ENCODE data around the gene AMH. TPM values are rescaled to one million over a fixed set of nuclear protein-coding genes. Genes with fewer than 3 reads are reported as not detected.

The AMH gene
- total RNA-seq, 1 experiment from 2014 or later: 11.2 TPM

DNA sequence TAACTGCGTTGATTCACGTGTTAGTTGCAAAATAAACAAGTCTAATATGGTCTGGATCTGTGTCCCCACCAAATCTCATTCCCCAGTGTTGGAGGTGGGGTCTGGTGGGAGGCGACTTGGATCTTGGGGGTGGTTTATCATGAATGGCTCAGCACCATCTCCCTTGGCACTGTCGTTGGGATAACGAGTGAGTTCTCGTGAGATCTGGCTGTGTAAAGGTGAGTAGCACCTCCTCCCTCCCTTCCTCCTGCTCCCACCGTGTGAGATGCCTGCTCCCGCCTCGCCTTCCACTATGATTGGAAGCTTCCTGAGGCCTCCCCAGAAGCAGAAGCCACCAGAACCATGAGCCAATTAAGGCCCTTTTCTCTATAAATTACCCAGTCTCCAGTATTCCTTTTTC lies 28.0 kb downstream of the AMH start (continued):
- TF ChIP-seq, protein P1, sequence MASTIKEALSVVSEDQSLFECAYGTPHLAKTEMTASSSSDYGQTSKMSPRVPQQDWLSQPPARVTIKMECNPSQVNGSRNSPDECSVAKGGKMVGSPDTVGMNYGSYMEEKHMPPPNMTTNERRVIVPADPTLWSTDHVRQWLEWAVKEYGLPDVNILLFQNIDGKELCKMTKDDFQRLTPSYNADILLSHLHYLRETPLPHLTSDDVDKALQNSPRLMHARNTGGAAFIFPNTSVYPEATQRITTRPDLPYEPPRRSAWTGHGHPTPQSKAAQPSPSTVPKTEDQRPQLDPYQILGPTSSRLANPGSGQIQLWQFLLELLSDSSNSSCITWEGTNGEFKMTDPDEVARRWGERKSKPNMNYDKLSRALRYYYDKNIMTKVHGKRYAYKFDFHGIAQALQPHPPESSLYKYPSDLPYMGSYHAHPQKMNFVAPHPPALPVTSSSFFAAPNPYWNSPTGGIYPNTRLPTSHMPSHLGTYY (CRISPR knock-in tag; IDR thresholded peaks at IDR 0.05): no peak
- TF ChIP-seq, protein P2, sequence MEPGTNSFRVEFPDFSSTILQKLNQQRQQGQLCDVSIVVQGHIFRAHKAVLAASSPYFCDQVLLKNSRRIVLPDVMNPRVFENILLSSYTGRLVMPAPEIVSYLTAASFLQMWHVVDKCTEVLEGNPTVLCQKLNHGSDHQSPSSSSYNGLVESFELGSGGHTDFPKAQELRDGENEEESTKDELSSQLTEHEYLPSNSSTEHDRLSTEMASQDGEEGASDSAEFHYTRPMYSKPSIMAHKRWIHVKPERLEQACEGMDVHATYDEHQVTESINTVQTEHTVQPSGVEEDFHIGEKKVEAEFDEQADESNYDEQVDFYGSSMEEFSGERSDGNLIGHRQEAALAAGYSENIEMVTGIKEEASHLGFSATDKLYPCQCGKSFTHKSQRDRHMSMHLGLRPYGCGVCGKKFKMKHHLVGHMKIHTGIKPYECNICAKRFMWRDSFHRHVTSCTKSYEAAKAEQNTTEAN (CRISPR knock-in tag; IDR thresholded peaks at IDR 0.05): no peak
- TF ChIP-seq ATF1 (CRISPR knock-in tag; IDR thresholded peaks at IDR 0.05): no peak
- no peak for TF ChIP-seq ZNF219 (CRISPR knock-in tag; IDR thresholded peaks at IDR 0.05; ENCODE audit: borderline replicate concordance)

DNA sequence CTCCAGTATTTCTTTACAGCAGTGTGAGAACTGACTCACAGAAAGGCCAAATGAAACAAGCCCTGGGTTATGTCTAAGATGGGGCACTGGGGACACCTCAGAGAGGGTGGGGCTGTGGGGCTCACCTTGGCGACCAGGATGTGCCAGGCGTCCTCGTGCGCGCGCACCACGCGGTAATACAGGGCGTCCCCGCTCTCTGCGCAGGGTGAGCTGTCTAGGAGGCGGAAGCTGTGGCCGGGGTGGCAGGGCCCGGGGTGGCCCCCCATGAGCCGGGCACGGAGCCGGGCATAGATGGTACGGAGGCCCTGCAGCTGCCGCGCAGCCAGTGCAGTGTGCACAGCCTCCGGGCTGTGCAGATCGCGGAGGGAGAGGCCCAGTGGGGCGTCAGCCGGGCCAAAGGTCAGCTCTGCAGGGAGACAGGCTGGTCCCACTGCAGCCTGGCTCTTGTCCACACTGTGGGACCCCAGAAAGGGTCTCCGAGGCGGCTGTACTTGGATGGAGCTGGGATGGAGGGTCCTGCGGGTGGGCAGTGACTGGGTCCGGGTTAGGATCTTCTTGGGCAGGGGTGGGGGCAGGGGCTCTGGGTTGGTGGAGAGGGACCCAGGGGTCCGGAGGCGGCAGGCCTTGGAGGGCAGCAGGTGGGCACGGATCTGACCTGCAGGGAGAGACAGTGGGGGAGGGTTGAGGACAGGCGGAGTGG lies 29.5 kb downstream of the AMH start:
- DNase-seq (ENCODE audit: low spot score) (peak; percentile 12), ATAC-seq (no peak)
- Mint-ChIP-seq H3K36me3 (no peaks in the 10 kb centered on the region), H3K4me1 (peaks cover 12% of the 10 kb centered on the region), H3K4me3 (no peak overlapping the region), H3K27me3 (ENCODE audit: low read depth) (peaks cover 8% of the 10 kb centered on the region), H3K9me3 (no peaks in the 10 kb centered on the region), H3K27ac (no peak overlapping the region)
- ChIA-PET CTCF (interaction anchor here (1.2 to 4.4 kb wide), 2 partner anchors 25 to 37 kb away, joined by 5 to 23 read pairs; no protein-coding TSS in a partner anchor), POLR2A (interaction anchor here (0.6 kb wide), 1 partner anchor 24 kb away, joined by 4 read pairs; no protein-coding TSS in a partner anchor)
- TF ChIP-seq, protein P3, sequence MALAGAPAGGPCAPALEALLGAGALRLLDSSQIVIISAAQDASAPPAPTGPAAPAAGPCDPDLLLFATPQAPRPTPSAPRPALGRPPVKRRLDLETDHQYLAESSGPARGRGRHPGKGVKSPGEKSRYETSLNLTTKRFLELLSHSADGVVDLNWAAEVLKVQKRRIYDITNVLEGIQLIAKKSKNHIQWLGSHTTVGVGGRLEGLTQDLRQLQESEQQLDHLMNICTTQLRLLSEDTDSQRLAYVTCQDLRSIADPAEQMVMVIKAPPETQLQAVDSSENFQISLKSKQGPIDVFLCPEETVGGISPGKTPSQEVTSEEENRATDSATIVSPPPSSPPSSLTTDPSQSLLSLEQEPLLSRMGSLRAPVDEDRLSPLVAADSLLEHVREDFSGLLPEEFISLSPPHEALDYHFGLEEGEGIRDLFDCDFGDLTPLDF (CRISPR knock-in tag; IDR thresholded peaks at IDR 0.05): no peak
- no peak for TF ChIP-seq ZNF396 (CRISPR knock-in tag; IDR thresholded peaks at IDR 0.05; ENCODE audit: borderline replicate concordance)
- TF ChIP-seq, protein P4, sequence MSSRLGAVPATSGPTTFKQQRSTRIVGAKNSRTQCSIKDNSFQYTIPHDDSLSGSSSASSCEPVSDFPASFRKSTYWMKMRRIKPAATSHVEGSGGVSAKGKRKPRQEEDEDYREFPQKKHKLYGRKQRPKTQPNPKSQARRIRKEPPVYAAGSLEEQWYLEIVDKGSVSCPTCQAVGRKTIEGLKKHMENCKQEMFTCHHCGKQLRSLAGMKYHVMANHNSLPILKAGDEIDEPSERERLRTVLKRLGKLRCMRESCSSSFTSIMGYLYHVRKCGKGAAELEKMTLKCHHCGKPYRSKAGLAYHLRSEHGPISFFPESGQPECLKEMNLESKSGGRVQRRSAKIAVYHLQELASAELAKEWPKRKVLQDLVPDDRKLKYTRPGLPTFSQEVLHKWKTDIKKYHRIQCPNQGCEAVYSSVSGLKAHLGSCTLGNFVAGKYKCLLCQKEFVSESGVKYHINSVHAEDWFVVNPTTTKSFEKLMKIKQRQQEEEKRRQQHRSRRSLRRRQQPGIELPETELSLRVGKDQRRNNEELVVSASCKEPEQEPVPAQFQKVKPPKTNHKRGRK (CRISPR knock-in tag; IDR thresholded peaks at IDR 0.05; ENCODE audit: borderline replicate concordance): no peak
- no peak for TF ChIP-seq FOXP1 (CRISPR knock-in tag; IDR thresholded peaks at IDR 0.05; ENCODE audit: borderline replicate concordance)
- TF ChIP-seq HMGA2 (CRISPR knock-in tag; IDR thresholded peaks at IDR 0.05): no peak
- TF ChIP-seq, protein P5, sequence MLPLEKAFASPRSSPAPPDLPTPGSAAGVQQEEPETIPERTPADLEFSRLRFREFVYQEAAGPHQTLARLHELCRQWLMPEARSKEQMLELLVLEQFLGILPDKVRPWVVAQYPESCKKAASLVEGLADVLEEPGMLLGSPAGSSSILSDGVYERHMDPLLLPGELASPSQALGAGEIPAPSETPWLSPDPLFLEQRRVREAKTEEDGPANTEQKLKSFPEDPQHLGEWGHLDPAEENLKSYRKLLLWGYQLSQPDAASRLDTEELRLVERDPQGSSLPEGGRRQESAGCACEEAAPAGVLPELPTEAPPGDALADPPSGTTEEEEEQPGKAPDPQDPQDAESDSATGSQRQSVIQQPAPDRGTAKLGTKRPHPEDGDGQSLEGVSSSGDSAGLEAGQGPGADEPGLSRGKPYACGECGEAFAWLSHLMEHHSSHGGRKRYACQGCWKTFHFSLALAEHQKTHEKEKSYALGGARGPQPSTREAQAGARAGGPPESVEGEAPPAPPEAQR (CRISPR knock-in tag; IDR thresholded peaks at IDR 0.05): no peak
- no peak for TF ChIP-seq OVOL2 (CRISPR knock-in tag; IDR thresholded peaks at IDR 0.05; ENCODE audit: borderline replicate concordance)
- no peak for TF ChIP-seq SOX15 (CRISPR knock-in tag; IDR thresholded peaks at IDR 0.05)
- TF ChIP-seq, protein P6, sequence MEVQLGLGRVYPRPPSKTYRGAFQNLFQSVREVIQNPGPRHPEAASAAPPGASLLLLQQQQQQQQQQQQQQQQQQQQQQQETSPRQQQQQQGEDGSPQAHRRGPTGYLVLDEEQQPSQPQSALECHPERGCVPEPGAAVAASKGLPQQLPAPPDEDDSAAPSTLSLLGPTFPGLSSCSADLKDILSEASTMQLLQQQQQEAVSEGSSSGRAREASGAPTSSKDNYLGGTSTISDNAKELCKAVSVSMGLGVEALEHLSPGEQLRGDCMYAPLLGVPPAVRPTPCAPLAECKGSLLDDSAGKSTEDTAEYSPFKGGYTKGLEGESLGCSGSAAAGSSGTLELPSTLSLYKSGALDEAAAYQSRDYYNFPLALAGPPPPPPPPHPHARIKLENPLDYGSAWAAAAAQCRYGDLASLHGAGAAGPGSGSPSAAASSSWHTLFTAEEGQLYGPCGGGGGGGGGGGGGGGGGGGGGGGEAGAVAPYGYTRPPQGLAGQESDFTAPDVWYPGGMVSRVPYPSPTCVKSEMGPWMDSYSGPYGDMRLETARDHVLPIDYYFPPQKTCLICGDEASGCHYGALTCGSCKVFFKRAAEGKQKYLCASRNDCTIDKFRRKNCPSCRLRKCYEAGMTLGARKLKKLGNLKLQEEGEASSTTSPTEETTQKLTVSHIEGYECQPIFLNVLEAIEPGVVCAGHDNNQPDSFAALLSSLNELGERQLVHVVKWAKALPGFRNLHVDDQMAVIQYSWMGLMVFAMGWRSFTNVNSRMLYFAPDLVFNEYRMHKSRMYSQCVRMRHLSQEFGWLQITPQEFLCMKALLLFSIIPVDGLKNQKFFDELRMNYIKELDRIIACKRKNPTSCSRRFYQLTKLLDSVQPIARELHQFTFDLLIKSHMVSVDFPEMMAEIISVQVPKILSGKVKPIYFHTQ (CRISPR knock-in tag; IDR thresholded peaks at IDR 0.05): no peak
- TF ChIP-seq, protein P7, sequence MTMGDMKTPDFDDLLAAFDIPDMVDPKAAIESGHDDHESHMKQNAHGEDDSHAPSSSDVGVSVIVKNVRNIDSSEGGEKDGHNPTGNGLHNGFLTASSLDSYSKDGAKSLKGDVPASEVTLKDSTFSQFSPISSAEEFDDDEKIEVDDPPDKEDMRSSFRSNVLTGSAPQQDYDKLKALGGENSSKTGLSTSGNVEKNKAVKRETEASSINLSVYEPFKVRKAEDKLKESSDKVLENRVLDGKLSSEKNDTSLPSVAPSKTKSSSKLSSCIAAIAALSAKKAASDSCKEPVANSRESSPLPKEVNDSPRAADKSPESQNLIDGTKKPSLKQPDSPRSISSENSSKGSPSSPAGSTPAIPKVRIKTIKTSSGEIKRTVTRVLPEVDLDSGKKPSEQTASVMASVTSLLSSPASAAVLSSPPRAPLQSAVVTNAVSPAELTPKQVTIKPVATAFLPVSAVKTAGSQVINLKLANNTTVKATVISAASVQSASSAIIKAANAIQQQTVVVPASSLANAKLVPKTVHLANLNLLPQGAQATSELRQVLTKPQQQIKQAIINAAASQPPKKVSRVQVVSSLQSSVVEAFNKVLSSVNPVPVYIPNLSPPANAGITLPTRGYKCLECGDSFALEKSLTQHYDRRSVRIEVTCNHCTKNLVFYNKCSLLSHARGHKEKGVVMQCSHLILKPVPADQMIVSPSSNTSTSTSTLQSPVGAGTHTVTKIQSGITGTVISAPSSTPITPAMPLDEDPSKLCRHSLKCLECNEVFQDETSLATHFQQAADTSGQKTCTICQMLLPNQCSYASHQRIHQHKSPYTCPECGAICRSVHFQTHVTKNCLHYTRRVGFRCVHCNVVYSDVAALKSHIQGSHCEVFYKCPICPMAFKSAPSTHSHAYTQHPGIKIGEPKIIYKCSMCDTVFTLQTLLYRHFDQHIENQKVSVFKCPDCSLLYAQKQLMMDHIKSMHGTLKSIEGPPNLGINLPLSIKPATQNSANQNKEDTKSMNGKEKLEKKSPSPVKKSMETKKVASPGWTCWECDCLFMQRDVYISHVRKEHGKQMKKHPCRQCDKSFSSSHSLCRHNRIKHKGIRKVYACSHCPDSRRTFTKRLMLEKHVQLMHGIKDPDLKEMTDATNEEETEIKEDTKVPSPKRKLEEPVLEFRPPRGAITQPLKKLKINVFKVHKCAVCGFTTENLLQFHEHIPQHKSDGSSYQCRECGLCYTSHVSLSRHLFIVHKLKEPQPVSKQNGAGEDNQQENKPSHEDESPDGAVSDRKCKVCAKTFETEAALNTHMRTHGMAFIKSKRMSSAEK (CRISPR knock-in tag; IDR thresholded peaks at IDR 0.05; ENCODE audit: borderline replicate concordance): no peak
- TF ChIP-seq ZNF671 (CRISPR knock-in tag; IDR thresholded peaks at IDR 0.05): no peak
- no peak for TF ChIP-seq ZNF416 (CRISPR knock-in tag; IDR thresholded peaks at IDR 0.05)
- TF ChIP-seq MXD4 (CRISPR knock-in tag; IDR thresholded peaks at IDR 0.05; ENCODE audit: borderline replicate concordance): no peak
- TF ChIP-seq ZNF138 (CRISPR knock-in tag; conservative IDR thresholded peaks at IDR 0.05): no peak
- no peak for TF ChIP-seq ZNF121 (CRISPR knock-in tag; IDR thresholded peaks at IDR 0.05)
- no peak for TF ChIP-seq ZBTB21 (CRISPR knock-in tag; IDR thresholded peaks at IDR 0.05; ENCODE audit: borderline replicate concordance)
- TF ChIP-seq, protein P8, sequence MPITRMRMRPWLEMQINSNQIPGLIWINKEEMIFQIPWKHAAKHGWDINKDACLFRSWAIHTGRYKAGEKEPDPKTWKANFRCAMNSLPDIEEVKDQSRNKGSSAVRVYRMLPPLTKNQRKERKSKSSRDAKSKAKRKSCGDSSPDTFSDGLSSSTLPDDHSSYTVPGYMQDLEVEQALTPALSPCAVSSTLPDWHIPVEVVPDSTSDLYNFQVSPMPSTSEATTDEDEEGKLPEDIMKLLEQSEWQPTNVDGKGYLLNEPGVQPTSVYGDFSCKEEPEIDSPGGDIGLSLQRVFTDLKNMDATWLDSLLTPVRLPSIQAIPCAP (CRISPR knock-in tag; IDR thresholded peaks at IDR 0.05): no peak

Data from WTC11 (cell line).